H1 (cell line): Measurements from ENCODE around the gene TMEM204. TPM values are rescaled to one million over a fixed set of nuclear protein-coding genes. Genes with fewer than 3 reads are reported as not detected.

Source experiments
- CTCF ChIA-PET: fragments of 300-600 bp; sonication (Branson Sonifier 250); formaldehyde crosslinking; loops from one replicate; lab custom pipeline; 2021; ENCODE audit not compliant: partially characterized antibody; lab: Charles Lee
- POLR2A ChIA-PET: fragments of 300-600 bp; sonication (Branson Sonifier 250); formaldehyde crosslinking; loops from one replicate; lab custom pipeline; 2021; ENCODE audit warnings: inconsistent platforms; ENCODE audit not compliant: partially characterized antibody; lab: Charles Lee
- DNase-seq, 2 experiments: peaks; one replicate each; pipeline versions ENCODE4 v3.0.0 to v3.0.0-alpha.2; 2010 to 2022; ENCODE audit warnings: low spot score in 2 of 2, low read depth in 1 of 2, mixed read lengths in 1 of 2
- FAIRE-seq: peaks from 2 replicates; lab custom pipeline; 2011; peaks lifted over from hg19 to GRCh38; lab: Jason Lieb, UNC
- H2AFZ ChIP-seq: 2 replicates; pipeline ENCODE4 v1.8.1; 2012; ENCODE audit warnings: low read length, inconsistent platforms
- H2AK5ac ChIP-seq: 2 replicates; pipeline ENCODE4 v1.6.1; 2013; ENCODE audit warnings: low read depth, low read length
- H2BK120ac ChIP-seq: replicated peaks from 2 replicates; pipeline ENCODE3; 2013; ENCODE audit warnings: low read depth, low read length, inconsistent platforms
- H2BK12ac ChIP-seq: 2 replicates; pipeline ENCODE4 v1.6.1; 2013; ENCODE audit warnings: low read depth, low read length
- H2BK15ac ChIP-seq: 2 replicates; pipeline ENCODE4 v1.6.1; 2013; ENCODE audit warnings: low read length
- H2BK20ac ChIP-seq: 2 replicates; pipeline ENCODE4 v1.6.1; 2013; ENCODE audit warnings: low read length
- H2BK5ac ChIP-seq: 2 replicates; pipeline ENCODE4 v1.6.1; 2013; ENCODE audit warnings: low read depth, low read length
- H3K14ac ChIP-seq: 2 replicates; pipeline ENCODE4 v1.6.1; 2013; ENCODE audit warnings: inconsistent platforms; ENCODE audit not compliant: insufficient read length
- H3K18ac ChIP-seq: 2 replicates; pipeline ENCODE4 v1.6.1; 2013; ENCODE audit warnings: low read length; ENCODE audit errors: extremely low read depth
- H3K23ac ChIP-seq: 2 replicates; pipeline ENCODE4 v1.6.1; 2013; ENCODE audit warnings: inconsistent platforms; ENCODE audit not compliant: insufficient read length
- H3K23me2 ChIP-seq: 2 replicates; pipeline ENCODE4 v1.6.1; 2013; ENCODE audit warnings: low read depth, low read length
- H3K27ac ChIP-seq: 2 replicates; pipeline ENCODE4 v1.6.1; 2011; ENCODE audit warnings: low read depth, low read length, inconsistent platforms
- H3K27me3 ChIP-seq, 4 experiments: replicated peaks in 1 of 4; 1 replicate in 1 of 4; 2 replicates in 3 of 4; pipeline versions ENCODE4 v1.6.1 to v1.8.1; 2011 to 2013; ENCODE audit warnings: low read length in 3 of 4, mild to moderate bottlenecking in 3 of 4, inconsistent platforms in 2 of 4, mixed read lengths in 2 of 4, moderate library complexity in 1 of 4; ENCODE audit not compliant: control insufficient read depth in 3 of 4, insufficient read depth in 3 of 4; ENCODE audit errors: extremely low read depth in 1 of 4
- H3K36me3 ChIP-seq, 4 experiments: 2 replicates each; pipeline versions ENCODE4 v1.6.1 to v1.8.1; 2011 to 2013; ENCODE audit warnings: mild to moderate bottlenecking in 4 of 4, low read length in 3 of 4, moderate library complexity in 2 of 4, control low read depth in 1 of 4, inconsistent platforms in 1 of 4; ENCODE audit not compliant: insufficient read depth in 4 of 4, control insufficient read depth in 2 of 4
- H3K4ac ChIP-seq: replicated peaks from 2 replicates; pipeline ENCODE3; 2013; ENCODE audit warnings: low read length, low read depth, mixed read lengths, inconsistent platforms; ENCODE audit not compliant: insufficient read length
- H3K4me1 ChIP-seq, 4 experiments: replicated peaks in 1 of 4; 1 replicate in 1 of 4; 2 replicates in 3 of 4; pipeline versions ENCODE4 v1.6.1 to v1.8.1; 2011 to 2013; ENCODE audit warnings: low read length in 3 of 4, inconsistent platforms in 2 of 4, mixed read lengths in 1 of 4; ENCODE audit not compliant: insufficient read depth in 4 of 4, control insufficient read depth in 3 of 4
- H3K4me2 ChIP-seq, 2 experiments: 2 replicates each; pipeline versions ENCODE4 v1.6.1 to v1.8.1; 2011 to 2013; ENCODE audit warnings: low read depth in 2 of 2, low read length in 2 of 2, control low read depth in 1 of 2, inconsistent platforms in 1 of 2, mild to moderate bottlenecking in 1 of 2; ENCODE audit not compliant: insufficient read depth in 1 of 2
- H3K4me3 ChIP-seq, 4 experiments: fragments of 200-600, 300-600 bp in 1 of 4; sonication (generic), shearing (Covaris generic), sonication (Bioruptor Twin) in 1 of 4; 2 replicates each; pipeline versions ENCODE4 v1.5.1 to v1.8.1; 2011 to 2016; ENCODE audit warnings: low read length in 4 of 4, low read depth in 3 of 4, control low read depth in 2 of 4, inconsistent platforms in 2 of 4, mild to moderate bottlenecking in 2 of 4, mixed read lengths in 1 of 4, moderate library complexity in 1 of 4; ENCODE audit not compliant: insufficient read depth in 2 of 4; ENCODE audit errors: extremely low read depth in 1 of 4
- H3K56ac ChIP-seq: replicated peaks from 2 replicates; pipeline ENCODE3; 2013; ENCODE audit warnings: low read depth, mild to moderate bottlenecking, mixed read lengths, low read length, inconsistent platforms; ENCODE audit not compliant: insufficient read length
- H3K79me1 ChIP-seq: 2 replicates; pipeline ENCODE4 v1.6.1; 2013; ENCODE audit warnings: low read depth, low read length, control low read depth
- H3K79me2 ChIP-seq, 2 experiments: 2 replicates each; pipeline versions ENCODE4 v1.6.1 to v1.8.1; 2012 to 2013; ENCODE audit warnings: low read length in 2 of 2, mild to moderate bottlenecking in 2 of 2, inconsistent platforms in 1 of 2; ENCODE audit not compliant: insufficient read depth in 2 of 2, control insufficient read depth in 1 of 2
- H3K9ac ChIP-seq, 4 experiments: replicated peaks in 1 of 4; 1 replicate in 1 of 4; 2 replicates in 3 of 4; pipeline versions ENCODE4 v1.6.1 to v1.8.1; 2011 to 2013; ENCODE audit warnings: low read depth in 3 of 4, low read length in 3 of 4, control low read depth in 2 of 4, mild to moderate bottlenecking in 2 of 4, moderate library complexity in 2 of 4, inconsistent platforms in 1 of 4; ENCODE audit errors: extremely low read depth in 1 of 4
- H3K9me3 ChIP-seq, 2 experiments: 2 replicates each; pipeline versions ENCODE4 v1.6.1 to v1.8.1; 2012 to 2013; ENCODE audit warnings: mild to moderate bottlenecking in 2 of 2, moderate library complexity in 2 of 2, control low read depth in 1 of 2, inconsistent platforms in 1 of 2, low read depth in 1 of 2, low read length in 1 of 2, mixed read lengths in 1 of 2; ENCODE audit not compliant: insufficient read depth in 2 of 2
- H4K20me1 ChIP-seq, 2 experiments: replicated peaks in 1 of 2; 2 replicates each; pipeline versions ENCODE3 to v1.8.1; 2011 to 2013; ENCODE audit warnings: inconsistent platforms in 2 of 2, low read length in 2 of 2, mild to moderate bottlenecking in 1 of 2; ENCODE audit not compliant: insufficient read depth in 2 of 2, control insufficient read depth in 1 of 2
- H4K5ac ChIP-seq: 2 replicates; pipeline ENCODE4 v1.6.1; 2013; ENCODE audit warnings: low read length, low read depth, mixed read lengths, inconsistent platforms; ENCODE audit not compliant: insufficient read length
- H4K8ac ChIP-seq: 2 replicates; pipeline ENCODE4 v1.8.0; 2013; ENCODE audit warnings: mild to moderate bottlenecking, moderate library complexity, low read length, inconsistent platforms; ENCODE audit not compliant: insufficient read depth; ENCODE audit errors: extremely low read depth
- H4K91ac ChIP-seq: replicated peaks from 2 replicates; pipeline ENCODE3; 2013; ENCODE audit warnings: low read length, mixed read lengths, inconsistent platforms; ENCODE audit not compliant: insufficient read length
- ASH2L ChIP-seq: fragments of 200-600, 300-600 bp; sonication (generic); IDR thresholded peaks from one replicate; pipeline ENCODE4 v1.7.1; 2017; ENCODE audit warnings: low read length
- CEBPB ChIP-seq: IDR thresholded peaks from 2 replicates; pipeline ENCODE4 v1.6.1; 2012; ENCODE audit warnings: low read depth, low read length
- CTBP2 ChIP-seq: IDR thresholded peaks from 2 replicates; pipeline ENCODE4 v1.7.0; 2011; ENCODE audit warnings: borderline replicate concordance, mild to moderate bottlenecking, moderate library complexity, mixed read lengths, low read length; ENCODE audit not compliant: insufficient read depth, insufficient read length
- GABPA ChIP-seq: IDR thresholded peaks from 2 replicates; pipeline ENCODE4 v1.6.1; 2011; ENCODE audit warnings: mild to moderate bottlenecking, low read length, moderate library complexity, borderline replicate concordance; ENCODE audit not compliant: insufficient read depth
- GTF2F1 ChIP-seq: IDR thresholded peaks from 2 replicates; pipeline ENCODE4 v1.6.1; 2012; ENCODE audit warnings: low read depth, low read length, improper control_type of control experiment, borderline replicate concordance
- JUND ChIP-seq: IDR thresholded peaks from 2 replicates; pipeline ENCODE4 v1.6.1; 2011; ENCODE audit warnings: mild to moderate bottlenecking, improper control_type of control experiment, low read length
- PHF8 ChIP-seq: fragments of 200-600 bp; sonication (generic); conservative IDR thresholded peaks from 2 replicates; pipeline ENCODE4 v1.7.1; 2012; ENCODE audit warnings: low read depth, mild to moderate bottlenecking, inconsistent platforms, low read length, moderate library complexity
- POLR2A ChIP-seq, 2 experiments: IDR thresholded peaks; 1 replicate in 1 of 2; 2 replicates in 1 of 2; pipeline ENCODE4 v1.6.1; 2011; ENCODE audit warnings: low read depth in 2 of 2, low read length in 2 of 2, mild to moderate bottlenecking in 2 of 2; ENCODE audit errors: control extremely low read depth in 1 of 2
- RBBP5 ChIP-seq: IDR thresholded peaks from 2 replicates; pipeline ENCODE4 v1.7.1; 2012; ENCODE audit warnings: low read depth, mild to moderate bottlenecking, inconsistent platforms, low read length, moderate library complexity, borderline replicate concordance
- RNF2 ChIP-seq: fragments of 200-900, 300-1000 bp; sonication (generic); IDR thresholded peaks from 2 replicates; pipeline ENCODE4 v1.7.1; 2016; ENCODE audit warnings: borderline replicate concordance, low read depth, mild to moderate bottlenecking, antibody characterized with exemption, low read length; ENCODE audit not compliant: poor library complexity, severe bottlenecking; ENCODE audit errors: missing control alignments
- SIN3A ChIP-seq, 2 experiments: IDR thresholded peaks in 1 of 2; conservative IDR thresholded peaks in 1 of 2; 2 replicates each; pipeline ENCODE4 v1.6.1; 2011 to 2012; ENCODE audit warnings: low read length in 2 of 2, improper control_type of control experiment in 1 of 2, low read depth in 1 of 2, mild to moderate bottlenecking in 1 of 2
- SIRT6 ChIP-seq: IDR thresholded peaks from one replicate; pipeline ENCODE4 v1.7.1; 2012; ENCODE audit warnings: low read length, inconsistent platforms
- TEAD4 ChIP-seq: IDR thresholded peaks from 2 replicates; pipeline ENCODE4 v1.6.1; 2012; ENCODE audit warnings: low read depth, low read length, inconsistent platforms, mixed read lengths
- WGBS, 2 experiments: shearing (Covaris generic) in 1 of 2; methylation state at CpG; one replicate each; pipeline versions ENCODE4 v1.1.6 to v1.1.7; 2013 to 2015; ENCODE audit warnings: low lambda C conversion rate in 2 of 2, mixed read lengths in 2 of 2, inconsistent platforms in 1 of 2, low coverage in 1 of 2, missing lambda C conversion rate in 1 of 2; ENCODE audit not compliant: insufficient replicate concordance in 2 of 2, insufficient coverage in 1 of 2, insufficient read length in 1 of 2; ENCODE audit errors: extremely low coverage in 1 of 2, missing lambda C conversion rate in 1 of 2; 5-methylcytosine and 5-hydroxymethylcytosine counted together
- polyA plus RNA-seq, 7 experiments: library from polyadenylated mRNA; depleted of rRNA in 3 of 7; stranded (reverse) in 5 of 7; unstranded in 2 of 7; fragments of >200 nt in 5 of 7; fragments of 200-250 nt in 2 of 7; gene quantifications; 1 replicate in 5 of 7; 2 replicates in 1 of 7; 4 replicates in 1 of 7; pipeline versions ENCODE4 v1.2.1 to v1.2.3, GENCODE V29; 2011 to 2013; ENCODE audit warnings: missing spikeins in 2 of 7, mixed read lengths in 2 of 7
- total RNA-seq: library from RNA; stranded (reverse); fragmentation: NEBNext Ultra II Directional; extraction: Animal tissue kit (Norgen Biotek cat#: 25700); gene quantifications from 2 replicates; pipeline ENCODE4 v1.2.1, GENCODE V29; 2021

Gene TMEM204
- total and polyA plus RNA-seq, 2 of the 8 experiments (the other 6 are each of a cell fraction or from before 2014, with no cell fraction given): not detected

GRCh38 chr16:1508494-1509187 lies 24.8 kb upstream of the TMEM204 start:
- no peak overlapping the region for H3K23ac ChIP-seq
- no peak overlapping the region for H2BK5ac ChIP-seq
- no peaks in the 10 kb centered on the region for H3K23me2 ChIP-seq
- no peak overlapping the region for H3K18ac ChIP-seq
- H3K27me3 ChIP-seq: no peaks in the 10 kb centered on the region
- H3K79me2 ChIP-seq: no peaks in the 10 kb centered on the region
- H3K27ac ChIP-seq: no peak overlapping the region
- no peak overlapping the region for H3K9ac ChIP-seq
- no peak overlapping the region; the same call in 1 of the 2 replicates for H4K8ac ChIP-seq
- no peak overlapping the region for H2BK120ac ChIP-seq
- no peak overlapping the region for H2BK15ac ChIP-seq
- peaks cover 2% of the 10 kb centered on the region in 2 experiments for H4K20me1 ChIP-seq
- no peak overlapping the region for H3K4me2 ChIP-seq
- no peak for FAIRE-seq
- peaks cover 7 to 25% (median 8%) of the 10 kb centered on the region in 4 experiments; a peak in 5 of 8 replicates for H3K36me3 ChIP-seq
- POLR2A ChIA-PET: interaction anchor here (1.0 to 10.3 kb wide), 3 partner anchors 10 to 261 kb away, joined by 3 to 175 read pairs (median 7); partner anchors contain the start of genes PTX4 and TELO2
- no peaks in the 10 kb centered on the region for H3K4me1 ChIP-seq
- no peak overlapping the region for H3K56ac ChIP-seq
- H3K9me3 ChIP-seq: no peaks in the 10 kb centered on the region; a peak in 1 of 4 replicates
- H2BK12ac ChIP-seq: no peak overlapping the region
- no peaks in the 10 kb centered on the region for H3K79me1 ChIP-seq
- no peak overlapping the region for H3K4ac ChIP-seq
- H4K91ac ChIP-seq: no peak overlapping the region
- no peak overlapping the region for H3K4me3 ChIP-seq
- H3K14ac ChIP-seq: no peak overlapping the region
- no peak overlapping the region for H4K5ac ChIP-seq
- no peak overlapping the region for H2AFZ ChIP-seq
- CTCF ChIA-PET: interaction anchor here (1.1 to 1.3 kb wide), 2 partner anchors 14 to 30 kb away, joined by 3 read pairs; no protein-coding TSS in a partner anchor
- no peak overlapping the region for H2BK20ac ChIP-seq
- no peak for DNase-seq
- WGBS, 2 experiments: 92% methylated on average over 23 of the region's 24 CpGs; no CpG with 5 or more reads in 1 of the 2 experiments
- H2AK5ac ChIP-seq: no peak overlapping the region
- TF ChIP-seq SIRT6: no peak
- TF ChIP-seq RBBP5: no peak
- no peak for TF ChIP-seq JUND
- no peak for TF ChIP-seq GABPA
- TF ChIP-seq PHF8: no peak
- TF ChIP-seq CTBP2: no peak
- no peak for TF ChIP-seq GTF2F1
- TF ChIP-seq CEBPB: no peak
- no peak for TF ChIP-seq ASH2L
- no peak for TF ChIP-seq RNF2
- TF ChIP-seq SIN3A (conservative IDR thresholded peaks at IDR 0.05 in 1 of 2, IDR thresholded peaks at IDR 0.05 in 1 of 2; ENCODE audit: low read depth in 1 of 2, low read length in 2 of 2): no peak
- no peak for TF ChIP-seq TEAD4
- TF ChIP-seq POLR2A (IDR thresholded peaks at IDR 0.05; ENCODE audit: control extremely low read depth in 1 of 2, low read depth in 2 of 2, low read length in 2 of 2): no peak
